Colonic mucosa (tissue), 4 donors: ENCODE data around the gene IMMP2L. TPM values are rescaled to one million over a fixed set of nuclear protein-coding genes. Genes with fewer than 3 reads are reported as not detected.

Source experiments
- DNase-seq: peaks from one replicate; pipeline ENCODE4 v3.0.0-alpha.2; 2020
- H3K27ac ChIP-seq: fragments of 200-600 bp; one replicate; pipeline ENCODE4 v1.8.0; 2021
- H3K27me3 ChIP-seq: fragments of 200-600 bp; one replicate; pipeline ENCODE4 v1.8.0; 2021
- H3K36me3 ChIP-seq: fragments of 200-600 bp; one replicate; pipeline ENCODE4 v1.8.0; 2021
- H3K4me1 ChIP-seq: fragments of 200-600 bp; one replicate; pipeline ENCODE4 v1.8.0; 2021; ENCODE audit warnings: mild to moderate bottlenecking
- H3K4me3 ChIP-seq: fragments of 200-600 bp; one replicate; pipeline ENCODE4 v1.8.0; 2021
- H3K9ac ChIP-seq, 2 donors: one replicate each; pipeline ENCODE4 v1.7.0; 2013; ENCODE audit warnings: control low read depth in 2 of 2, low read depth in 2 of 2, low read length in 2 of 2
- H3K9me3 ChIP-seq: fragments of 200-600 bp; one replicate; pipeline ENCODE4 v1.8.0; 2021
- CTCF ChIP-seq: fragments of 200-600 bp; IDR thresholded peaks from one replicate; pipeline ENCODE4 v1.8.0; 2022; ENCODE audit warnings: antibody characterized with exemption, mild to moderate bottlenecking
- intact Hi-C: fragments of 100-400 bp; cut with DNase I; formaldehyde crosslinking; loops from one replicate; pipeline ENCODE4 v1.14.1; 2022
- total RNA-seq, 2 donors: library from RNA; stranded (reverse); fragmentation: NEBNext Ultra II Directional in 1 of 2; extraction: Animal tissue kit (Norgen Biotek cat#: 25700) in 1 of 2; gene quantifications; one replicate each; pipeline ENCODE4 v1.2.1, GENCODE V29; 2021
- donor health status: healthy.
- donor health status: DM: no; HTN: no; CAD: no.
- donor health status: DM: no; HTN: no; CAD: no.

Gene IMMP2L
- total RNA-seq, 2 donors from 2014 or later: 13.4 to 15.4 TPM

DNA sequence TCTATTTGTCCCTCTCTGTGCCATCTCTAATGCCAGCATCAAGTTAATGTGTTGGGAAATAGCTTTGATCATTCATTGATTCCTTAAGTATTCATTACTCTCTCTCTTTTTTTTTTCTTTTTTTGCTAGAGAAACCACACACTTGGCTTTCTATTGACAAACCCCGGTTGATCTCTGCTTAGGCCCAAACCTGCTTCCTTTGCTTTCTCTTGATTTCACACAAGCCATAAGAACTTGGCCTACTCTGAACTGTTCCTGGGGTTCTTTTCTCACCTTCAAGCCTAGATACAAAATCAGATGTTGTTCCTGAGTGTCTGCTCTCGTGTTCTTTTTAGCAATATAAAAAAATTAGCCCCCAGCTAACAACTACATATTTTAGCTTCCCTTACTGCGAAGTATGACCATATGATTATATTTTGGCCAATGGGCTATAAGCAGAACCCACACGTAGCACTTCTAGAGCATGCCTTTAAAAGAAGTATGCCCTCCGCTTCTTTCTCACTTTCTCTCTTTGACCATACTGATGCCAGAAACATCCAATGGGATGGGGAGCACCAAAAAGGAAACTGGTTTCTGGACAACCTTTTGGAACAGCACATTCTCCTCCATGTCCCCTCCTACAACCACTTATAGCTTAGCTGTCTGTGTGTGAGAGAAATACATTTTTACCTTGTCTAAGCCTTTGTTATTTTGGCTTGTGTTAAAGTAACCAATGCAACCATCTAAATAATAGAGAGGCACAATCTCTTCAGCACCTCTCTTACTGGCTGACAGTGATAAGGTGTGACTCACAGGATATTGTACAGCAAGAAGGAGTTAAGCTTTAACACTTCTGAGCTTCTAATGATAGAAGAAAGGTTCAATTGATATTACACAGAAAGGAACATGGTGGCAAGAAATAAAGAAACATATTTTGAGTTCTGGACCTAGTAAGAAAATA is 568.0 kb downstream of the IMMP2L start:
- intact Hi-C loops: no loop called here
- Histone ChIP-seq H3K9me3 (no peaks in the 10 kb centered on the region), H3K36me3 (no peaks in the 10 kb centered on the region), H3K9ac (no peak overlapping the region), H3K27me3 (no peaks in the 10 kb centered on the region), H3K4me1 (no peaks in the 10 kb centered on the region), H3K4me3 (no peak overlapping the region), H3K27ac (no peak overlapping the region)
- no peak for TF ChIP-seq CTCF
- no peak for DNase-seq

DNA sequence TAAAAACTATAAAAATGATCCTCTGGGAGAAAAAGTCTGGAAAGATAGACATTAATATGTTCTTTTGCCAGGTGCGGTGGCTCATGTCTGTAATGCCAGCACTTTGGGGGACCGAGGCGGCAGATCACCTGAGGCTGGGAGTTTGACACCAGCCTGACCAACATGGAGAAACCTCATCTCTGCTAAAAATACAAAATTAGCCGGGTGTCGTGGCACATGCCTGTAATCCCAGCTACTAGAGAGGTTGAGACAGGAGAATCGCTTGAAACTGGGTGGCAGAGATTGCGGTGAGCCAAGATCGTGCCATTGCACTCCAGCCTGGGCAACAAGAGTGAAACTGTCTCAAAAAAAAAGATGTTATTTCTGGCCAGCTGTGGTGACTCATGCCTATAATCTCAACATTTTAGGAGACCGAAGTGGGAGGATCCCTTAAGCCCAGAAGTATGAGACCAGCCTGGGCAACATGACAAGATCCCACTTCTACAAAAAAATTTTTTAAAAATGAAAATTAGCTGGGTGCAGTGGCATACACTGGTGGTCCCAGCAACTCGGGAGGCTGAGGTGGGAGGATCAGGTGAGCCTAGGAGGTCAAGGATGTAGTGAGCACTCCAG is 573.3 kb downstream of the IMMP2L start:
- Histone ChIP-seq H3K27me3 (no peaks in the 10 kb centered on the region), H3K4me3 (no peak overlapping the region), H3K4me1 (no peaks in the 10 kb centered on the region), H3K36me3 (no peaks in the 10 kb centered on the region), H3K9me3 (no peaks in the 10 kb centered on the region), H3K9ac (no peak overlapping the region), H3K27ac (no peak overlapping the region)
- DNase-seq: no peak
- TF ChIP-seq CTCF: no peak
- intact Hi-C loops: no loop called here

DNA sequence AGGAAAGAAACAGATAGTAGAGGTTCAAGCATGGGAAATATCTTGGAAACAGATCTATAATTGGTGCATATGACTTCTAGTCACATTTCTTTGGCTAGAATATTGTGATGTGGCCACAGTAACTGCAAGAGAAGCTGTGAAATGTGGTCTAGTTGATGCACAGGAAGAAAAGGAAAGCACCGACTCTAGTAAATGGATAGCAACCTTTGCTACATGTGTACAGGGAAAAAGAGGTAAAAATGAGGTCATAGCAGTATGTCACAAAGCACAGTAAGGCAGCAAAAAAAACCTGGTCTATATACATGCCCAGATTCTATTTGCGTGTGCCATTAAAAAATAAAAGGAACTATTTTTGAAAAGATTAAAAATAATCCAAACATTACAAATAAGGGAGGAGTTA is 573.9 kb downstream of the IMMP2L start:
- H3K4me1 ChIP-seq: no peaks in the 10 kb centered on the region
- intact Hi-C loops: no loop called here
- no peak overlapping the region for H3K27ac ChIP-seq
- no peaks in the 10 kb centered on the region for H3K9me3 ChIP-seq
- H3K36me3 ChIP-seq: no peaks in the 10 kb centered on the region
- H3K27me3 ChIP-seq: no peaks in the 10 kb centered on the region
- H3K4me3 ChIP-seq: no peak overlapping the region
- no peak for TF ChIP-seq CTCF
- no peak for DNase-seq
- no peak overlapping the region for H3K9ac ChIP-seq

GRCh38 chr7:110987127-110987693 is 575.1 kb downstream of the IMMP2L start:
- Histone ChIP-seq H3K4me1 (no peaks in the 10 kb centered on the region), H3K4me3 (no peak overlapping the region)
- intact Hi-C loops: no loop called here

More at GRCh38 chr7:110987127-110987693, 575.1 kb downstream of the IMMP2L start:
- TF ChIP-seq CTCF: no peak
- no peak for DNase-seq
- no peaks in the 10 kb centered on the region for H3K36me3 ChIP-seq
- H3K27ac ChIP-seq: no peak overlapping the region
- H3K9ac ChIP-seq: no peak overlapping the region
- no peaks in the 10 kb centered on the region for H3K9me3 ChIP-seq
- no peaks in the 10 kb centered on the region for H3K27me3 ChIP-seq
